H9 (cell line): ENCODE measurements around the gene MYDGF. TPM values are rescaled to one million over a fixed set of nuclear protein-coding genes. Genes with fewer than 3 reads are reported as not detected.

Experiments
- DNase-seq: peaks from one replicate; pipeline ENCODE4 v3.0.0-alpha.2; 2017
- H2AFZ ChIP-seq: one replicate; pipeline ENCODE4 v1.6.1; 2013; ENCODE audit warnings: mild to moderate bottlenecking, low read length, control low read depth, moderate library complexity
- H2AK5ac ChIP-seq: 2 replicates; pipeline ENCODE4 v1.6.1; 2013; ENCODE audit warnings: low read length, control low read depth, mixed read lengths; ENCODE audit not compliant: insufficient read length
- H2BK120ac ChIP-seq: one replicate; pipeline ENCODE4 v1.6.1; 2013; ENCODE audit warnings: low read depth, mild to moderate bottlenecking, low read length, control low read depth, inconsistent platforms; ENCODE audit not compliant: poor library complexity, severe bottlenecking
- H2BK12ac ChIP-seq: 2 replicates; pipeline ENCODE4 v1.6.1; 2013; ENCODE audit warnings: low read length, control low read depth, mixed read lengths, low read depth; ENCODE audit not compliant: insufficient read length
- H2BK15ac ChIP-seq: 2 replicates; pipeline ENCODE4 v1.6.1; 2013; ENCODE audit warnings: low read depth, low read length, control low read depth
- H2BK20ac ChIP-seq: one replicate; pipeline ENCODE4 v1.6.1; 2013; ENCODE audit warnings: low read depth, mild to moderate bottlenecking, low read length, control low read depth, inconsistent platforms; ENCODE audit not compliant: poor library complexity, severe bottlenecking
- H2BK5ac ChIP-seq: 2 replicates; pipeline ENCODE4 v1.6.1; 2013; ENCODE audit warnings: low read length, control low read depth, mixed read lengths; ENCODE audit not compliant: insufficient read length
- H3K14ac ChIP-seq: 2 replicates; pipeline ENCODE4 v1.6.1; 2013; ENCODE audit warnings: low read length, control low read depth; ENCODE audit not compliant: insufficient read depth
- H3K18ac ChIP-seq: 2 replicates; pipeline ENCODE4 v1.6.1; 2013; ENCODE audit warnings: low read depth, mild to moderate bottlenecking, mixed read lengths, low read length, control low read depth; ENCODE audit not compliant: insufficient read length
- H3K23ac ChIP-seq: 2 replicates; pipeline ENCODE4 v1.6.1; 2013; ENCODE audit warnings: low read length, control low read depth, mixed read lengths, low read depth; ENCODE audit not compliant: insufficient read length
- H3K23me2 ChIP-seq: 2 replicates; pipeline ENCODE4 v1.6.1; 2013; ENCODE audit warnings: low read depth, mild to moderate bottlenecking, mixed read lengths, low read length, control low read depth; ENCODE audit not compliant: insufficient read length, poor library complexity, severe bottlenecking
- H3K27ac ChIP-seq: 2 replicates; pipeline ENCODE4 v1.5.1; 2013; ENCODE audit warnings: low read length, control low read depth, mixed read lengths, low read depth; ENCODE audit not compliant: insufficient read length
- H3K27me3 ChIP-seq: 2 replicates; pipeline ENCODE4 v1.6.1; 2013; ENCODE audit warnings: low read length, control low read depth, inconsistent platforms; ENCODE audit not compliant: insufficient read depth
- H3K4ac ChIP-seq: 2 replicates; pipeline ENCODE4 v1.6.1; 2013; ENCODE audit warnings: low read depth, mild to moderate bottlenecking, control low read depth, inconsistent platforms, low read length, moderate library complexity
- H3K4me1 ChIP-seq: 2 replicates; pipeline ENCODE4 v1.6.1; 2013; ENCODE audit warnings: low read length, control low read depth, inconsistent platforms; ENCODE audit not compliant: insufficient read depth
- H3K4me2 ChIP-seq: 2 replicates; pipeline ENCODE4 v1.6.1; 2013; ENCODE audit warnings: low read length, control low read depth, mixed read lengths; ENCODE audit not compliant: insufficient read length, insufficient read depth
- H3K56ac ChIP-seq: 2 replicates; pipeline ENCODE4 v1.6.1; 2013; ENCODE audit warnings: low read depth, mild to moderate bottlenecking, mixed read lengths, low read length, control low read depth; ENCODE audit not compliant: insufficient read length
- H3K79me1 ChIP-seq: 2 replicates; pipeline ENCODE4 v1.6.1; 2013; ENCODE audit warnings: low read depth, mild to moderate bottlenecking, moderate library complexity, low read length, control low read depth, inconsistent platforms; ENCODE audit not compliant: insufficient read depth, poor library complexity, severe bottlenecking
- H3K79me2 ChIP-seq: 2 replicates; pipeline ENCODE4 v1.6.1; 2013; ENCODE audit warnings: low read length, control low read depth, inconsistent platforms; ENCODE audit not compliant: insufficient read depth
- H3K9ac ChIP-seq: 2 replicates; pipeline ENCODE4 v1.6.1; 2013; ENCODE audit warnings: low read length, control low read depth, mixed read lengths; ENCODE audit not compliant: insufficient read length; ENCODE audit errors: extremely low read depth
- H3K9me3 ChIP-seq: one replicate; pipeline ENCODE4 v1.6.1; 2013; ENCODE audit warnings: low read depth, low read length, inconsistent platforms; ENCODE audit not compliant: control insufficient read depth
- H3T11ph ChIP-seq: one replicate; pipeline ENCODE4 v1.6.1; 2013; ENCODE audit warnings: mild to moderate bottlenecking, low read length, control low read depth, inconsistent platforms
- H4K20me1 ChIP-seq: one replicate; pipeline ENCODE4 v1.6.1; 2013; ENCODE audit not compliant: control insufficient read depth, insufficient read length, insufficient read depth
- H4K5ac ChIP-seq: 2 replicates; pipeline ENCODE4 v1.6.1; 2013; ENCODE audit warnings: low read depth, mild to moderate bottlenecking, mixed read lengths, low read length, control low read depth; ENCODE audit not compliant: insufficient read length
- H4K8ac ChIP-seq: replicated peaks from 2 replicates; pipeline ENCODE4 v1.6.1; 2013; ENCODE audit warnings: low read length, control low read depth, mixed read lengths, low read depth; ENCODE audit not compliant: insufficient read length
- H4K91ac ChIP-seq: 2 replicates; pipeline ENCODE4 v1.6.1; 2013; ENCODE audit warnings: low read depth, mild to moderate bottlenecking, moderate library complexity, mixed read lengths, low read length, control low read depth; ENCODE audit not compliant: insufficient read length
- H3K27ac Mint-ChIP-seq, 3 experiments: 2 replicates in 2 of 3; 3 replicates in 1 of 3; pipeline ENCODE4 v1.8.0; 2020 to 2021; ENCODE audit warnings: mixed read lengths in 3 of 3, mild to moderate bottlenecking in 1 of 3, moderate library complexity in 1 of 3
- H3K27me3 Mint-ChIP-seq: 2 replicates; pipeline ENCODE4 v1.8.0; 2021; ENCODE audit warnings: low read depth, mild to moderate bottlenecking, moderate library complexity, mixed read lengths
- H3K36me3 Mint-ChIP-seq, 3 experiments: 2 replicates in 2 of 3; 3 replicates in 1 of 3; pipeline ENCODE4 v1.8.0; 2020 to 2021; ENCODE audit warnings: low read depth in 3 of 3, mixed read lengths in 3 of 3; ENCODE audit not compliant: insufficient read depth in 1 of 3
- H3K4me1 Mint-ChIP-seq, 2 experiments: 2 replicates each; pipeline ENCODE4 v1.8.0; 2020; ENCODE audit warnings: mixed read lengths in 2 of 2
- H3K4me3 Mint-ChIP-seq, 2 experiments: 2 replicates in 1 of 2; 3 replicates in 1 of 2; pipeline ENCODE4 v1.8.0; 2020 to 2021; ENCODE audit warnings: mild to moderate bottlenecking in 2 of 2, mixed read lengths in 2 of 2, moderate library complexity in 1 of 2
- H3K9me3 Mint-ChIP-seq, 2 experiments: 2 replicates in 1 of 2; 3 replicates in 1 of 2; pipeline ENCODE4 v1.8.0; 2020; ENCODE audit warnings: mild to moderate bottlenecking in 2 of 2, mixed read lengths in 2 of 2, moderate library complexity in 1 of 2
- WGBS: extraction: QIAGEN DNeasy Blood & Tissue Kit; methylation state at CpG from one replicate; pipeline ENCODE4 v1.1.7; 2013; ENCODE audit warnings: missing lambda C conversion rate, low lambda C conversion rate, mixed read lengths; ENCODE audit not compliant: insufficient read length; ENCODE audit errors: extremely low coverage; 5-methylcytosine and 5-hydroxymethylcytosine counted together
- total RNA-seq: library from RNA; stranded (reverse); gene quantifications from 2 replicates; pipeline ENCODE4 v1.2.1, GENCODE V29; 2021
- TF ChIP-seq, protein P1 (sequence below): fragments of 200-600 bp; sonication (generic); conservative IDR thresholded peaks from 3 replicates; pipeline ENCODE4 v1.8.0; 2021; ENCODE audit warnings: antibody characterized with exemption, mild to moderate bottlenecking

Gene MYDGF
- total RNA-seq, 1 experiment from 2014 or later: 43.4 TPM

GRCh38 chr19:4699826-4700692, 29.9 kb upstream of the MYDGF start:
- Histone ChIP-seq H4K20me1 (no peaks in the 10 kb centered on the region), H3K23ac (no peak overlapping the region), H4K8ac (no peak overlapping the region), H3K56ac (no peak overlapping the region), H2AK5ac (no peak overlapping the region), H2BK20ac (no peak overlapping the region), H3K18ac (no peak overlapping the region), H3T11ph (no peak overlapping the region), H3K9ac (no peak overlapping the region), H2BK15ac (no peak overlapping the region), H3K4me1 (no peaks in the 10 kb centered on the region), H3K4ac (no peak overlapping the region), H3K27me3 (no peaks in the 10 kb centered on the region), H2BK12ac (no peak overlapping the region), H3K14ac (no peak overlapping the region), H3K4me2 (no peak overlapping the region), H3K79me2 (no peaks in the 10 kb centered on the region), H2AFZ (no peak overlapping the region), H4K91ac (no peak overlapping the region), H3K79me1 (no peaks in the 10 kb centered on the region), H3K23me2 (no peaks in the 10 kb centered on the region), H3K9me3 (no peaks in the 10 kb centered on the region), H3K27ac (no peak overlapping the region), H4K5ac (no peak overlapping the region), H2BK120ac (no peak overlapping the region), H2BK5ac (no peak overlapping the region)
- no peak for DNase-seq
- Mint-ChIP-seq H3K27me3 (no peaks in the 10 kb centered on the region), H3K27ac (no peak overlapping the region), H3K4me3 (no peak overlapping the region), H3K36me3 (peaks cover 23 to 73% (median 61%) of the 10 kb centered on the region in 3 experiments; a peak in 6 of 7 replicates), H3K9me3 (no peaks in the 10 kb centered on the region), H3K4me1 (no peaks in the 10 kb centered on the region)
- TF ChIP-seq, protein P1, sequence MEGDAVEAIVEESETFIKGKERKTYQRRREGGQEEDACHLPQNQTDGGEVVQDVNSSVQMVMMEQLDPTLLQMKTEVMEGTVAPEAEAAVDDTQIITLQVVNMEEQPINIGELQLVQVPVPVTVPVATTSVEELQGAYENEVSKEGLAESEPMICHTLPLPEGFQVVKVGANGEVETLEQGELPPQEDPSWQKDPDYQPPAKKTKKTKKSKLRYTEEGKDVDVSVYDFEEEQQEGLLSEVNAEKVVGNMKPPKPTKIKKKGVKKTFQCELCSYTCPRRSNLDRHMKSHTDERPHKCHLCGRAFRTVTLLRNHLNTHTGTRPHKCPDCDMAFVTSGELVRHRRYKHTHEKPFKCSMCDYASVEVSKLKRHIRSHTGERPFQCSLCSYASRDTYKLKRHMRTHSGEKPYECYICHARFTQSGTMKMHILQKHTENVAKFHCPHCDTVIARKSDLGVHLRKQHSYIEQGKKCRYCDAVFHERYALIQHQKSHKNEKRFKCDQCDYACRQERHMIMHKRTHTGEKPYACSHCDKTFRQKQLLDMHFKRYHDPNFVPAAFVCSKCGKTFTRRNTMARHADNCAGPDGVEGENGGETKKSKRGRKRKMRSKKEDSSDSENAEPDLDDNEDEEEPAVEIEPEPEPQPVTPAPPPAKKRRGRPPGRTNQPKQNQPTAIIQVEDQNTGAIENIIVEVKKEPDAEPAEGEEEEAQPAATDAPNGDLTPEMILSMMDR: no peak
- no CpG with 5 or more reads among the region's 33 CpGs for WGBS
